Upper lobe of left lung (tissue), 6 donors: Measurements from ENCODE around the gene ITSN2. TPM values are rescaled to one million over a fixed set of nuclear protein-coding genes. Genes with fewer than 3 reads are reported as not detected.

Source experiments
- ATAC-seq, 2 donors: fragments of 200-7000 bp; cut with Tn5 transposase; one replicate each; pipeline ENCODE4 v1.9.1; 2022; ENCODE audit warnings: mild to moderate bottlenecking in 2 of 2, moderate library complexity in 2 of 2; ENCODE audit not compliant: low FRiP score in 2 of 2
- DNase-seq, 2 donors: peaks; one replicate each; pipeline ENCODE4 v3.0.0-alpha.2; 2019 to 2020
- H3K27ac ChIP-seq, 4 donors: fragments of 200-600 bp; sonication (generic); one replicate each; pipeline ENCODE4 v1.5.1; 2016 to 2019
- H3K27me3 ChIP-seq, 4 donors: fragments of 200-600 bp; sonication (generic); one replicate each; pipeline ENCODE4 v1.5.1; 2017 to 2019
- H3K36me3 ChIP-seq, 4 donors: fragments of 200-600 bp; sonication (generic); one replicate each; pipeline ENCODE4 v1.5.1; 2016 to 2019
- H3K4me1 ChIP-seq, 4 donors: fragments of 200-600 bp; sonication (generic); one replicate each; pipeline ENCODE4 v1.5.1; 2018 to 2019
- H3K4me3 ChIP-seq, 4 donors: fragments of 200-600 bp; sonication (generic); one replicate each; pipeline ENCODE4 v1.5.1; 2017 to 2019; ENCODE audit warnings: mild to moderate bottlenecking in 2 of 4, moderate library complexity in 1 of 4
- H3K9me3 ChIP-seq, 4 donors: fragments of 200-600 bp; sonication (generic); one replicate each; pipeline ENCODE4 v1.5.1; 2018 to 2019
- CTCF ChIP-seq, 6 experiments: fragments of 450-650 bp in 4 of 6; fragments of 200-600 bp in 2 of 6; sonication (generic) in 2 of 6; IDR thresholded peaks; one replicate each; pipeline ENCODE4 v1.5.1; 2016 to 2019; ENCODE audit warnings: antibody characterized with exemption in 6 of 6
- EP300 ChIP-seq, 4 donors: sonication (generic); formaldehyde crosslinking; IDR thresholded peaks; one replicate each; pipeline ENCODE4 v1.5.1; 2017; ENCODE audit warnings: antibody characterized with exemption in 4 of 4, control low read depth in 2 of 4
- POLR2A ChIP-seq, 4 donors: fragments of 450-650 bp; IDR thresholded peaks; one replicate each; pipeline ENCODE4 v1.5.1; 2016 to 2017; ENCODE audit warnings: antibody characterized with exemption in 4 of 4, mild to moderate bottlenecking in 2 of 4
- POLR2AphosphoS5 ChIP-seq, 2 donors: sonication (generic); formaldehyde crosslinking; IDR thresholded peaks; one replicate each; pipeline ENCODE4 v1.5.1; 2017; ENCODE audit warnings: antibody characterized with exemption in 2 of 2
- WGBS, 2 donors: methylation state at CpG; one replicate each; pipeline ENCODE4 v1.1.5; 2017 to 2018; 5-methylcytosine and 5-hydroxymethylcytosine counted together
- total RNA-seq, 6 donors: library from RNA; depleted of rRNA in 4 of 6; stranded (reverse); fragments of >200 nt in 4 of 6; gene quantifications; one replicate each; pipeline versions ENCODE4 v1.1.0 to v1.2.1, GENCODE V29; 2016 to 2021
- donor health status: DM: no; HTN: no; CAD: no; lungs with moderate emphysema.
- donor health status: DM: no; HTN: yes; CAD: no; lungs with severe emphysema.

ITSN2 gene
- total RNA-seq, 6 donors from 2014 or later = 73.4 to 119 (median 91.3) TPM

GRCh38 chr2:24253303-24253919 is 106.9 kb downstream of the ITSN2 start:
- WGBS, 2 donors = 95 to 98% methylated on average over 6 of the region's 6 CpGs
- H3K36me3 ChIP-seq = peaks cover 0 to 84% (median 34%) of the 10 kb centered on the region in 4 donors

GRCh38 chr2:24247592-24247991 is 112.7 kb downstream of the ITSN2 start:
- ATAC-seq (no peak), DNase-seq (no peak)
- H3K9me3 ChIP-seq = no peaks in the 10 kb centered on the region
- no peaks in the 10 kb centered on the region for H3K27me3 ChIP-seq
- peaks cover 0 to 7% (median 3%) of the 10 kb centered on the region in 4 donors for H3K4me1 ChIP-seq
- TF ChIP-seq EP300 (IDR thresholded peaks at IDR 0.05) (no peak), CTCF (IDR thresholded peaks at IDR 0.05) (no peak), POLR2A (IDR thresholded peaks at IDR 0.05) (no peak), POLR2AphosphoS5 (IDR thresholded peaks at IDR 0.05) (no peak)
- H3K36me3 ChIP-seq = peaks cover 0 to 95% (median 43%) of the 10 kb centered on the region in 4 donors
- H3K4me3 ChIP-seq = no peak overlapping the region
- WGBS, 2 donors = 72 to 78% methylated on average over 3 of the region's 3 CpGs
- peak overlapping the region in 2 of 4 donors; percentile 54 to 59 for H3K27ac ChIP-seq

More at GRCh38 chr2:24253303-24253919, 106.9 kb downstream of the ITSN2 start:
- Histone ChIP-seq H3K27me3 (no peaks in the 10 kb centered on the region), H3K4me3 (no peak overlapping the region), H3K27ac (no peak overlapping the region), H3K4me1 (no peaks in the 10 kb centered on the region), H3K9me3 (no peaks in the 10 kb centered on the region)
- ATAC-seq = no peak
- DNase-seq = no peak
- no peak for TF ChIP-seq CTCF (IDR thresholded peaks at IDR 0.05)
- no peak for TF ChIP-seq EP300 (IDR thresholded peaks at IDR 0.05)
- no peak for TF ChIP-seq POLR2A (IDR thresholded peaks at IDR 0.05)
- no peak for TF ChIP-seq POLR2AphosphoS5 (IDR thresholded peaks at IDR 0.05)

GRCh38 chr2:24247164-24247563 is 113.2 kb downstream of the ITSN2 start:
- peaks cover 0 to 7% (median 3%) of the 10 kb centered on the region in 4 donors for H3K4me1 ChIP-seq
- H3K27ac ChIP-seq = peak overlapping the region in 2 of 4 donors; percentile 54 to 59
- H3K27me3 ChIP-seq = no peaks in the 10 kb centered on the region
- no peak for TF ChIP-seq EP300 (IDR thresholded peaks at IDR 0.05)
- H3K36me3 ChIP-seq = peaks cover 0 to 96% (median 42%) of the 10 kb centered on the region in 4 donors
- H3K4me3 ChIP-seq = no peak overlapping the region
- 80 to 90% methylated on average over 1 of the region's 1 CpG for WGBS, 2 donors
- no peaks in the 10 kb centered on the region for H3K9me3 ChIP-seq
- ATAC-seq (no peak), DNase-seq (no peak)

- H3K9me3 ChIP-seq = no peaks in the 10 kb centered on the region
- H3K27ac ChIP-seq = peak overlapping the region in 3 of 4 donors; percentile 20 to 59 (median 54)
- peak overlapping the region in 3 of 4 donors; percentile 6 to 27 (median 26) for H3K4me3 ChIP-seq
- ATAC-seq = peak in 1 of 2 donors; percentile 66
- 67 to 79% methylated on average over 4 of the region's 4 CpGs for WGBS, 2 donors
- H3K4me1 ChIP-seq = peaks cover 0 to 7% (median 3%) of the 10 kb centered on the region in 4 donors
- H3K27me3 ChIP-seq = no peaks in the 10 kb centered on the region
- DNase-seq = no peak
- no peak for TF ChIP-seq CTCF (IDR thresholded peaks at IDR 0.05)
- peak in 1 of 4 donors; percentile 52 for TF ChIP-seq EP300 (IDR thresholded peaks at IDR 0.05)
- peaks cover 0 to 98% (median 37%) of the 10 kb centered on the region in 4 donors for H3K36me3 ChIP-seq
Observed at GRCh38 chr2:24245986-24246776, 114.2 kb downstream of the ITSN2 start.

- TF ChIP-seq EP300 (IDR thresholded peaks at IDR 0.05) = no peak
- TF ChIP-seq POLR2AphosphoS5 (IDR thresholded peaks at IDR 0.05) = no peak
- TF ChIP-seq CTCF (IDR thresholded peaks at IDR 0.05) = no peak
- no peak for TF ChIP-seq POLR2A (IDR thresholded peaks at IDR 0.05)
- Histone ChIP-seq H3K4me1 (peaks cover 0 to 13% (median 3%) of the 10 kb centered on the region in 4 donors), H3K27ac (no peak overlapping the region), H3K36me3 (peaks cover 0 to 55% (median 14%) of the 10 kb centered on the region in 4 donors), H3K4me3 (no peak overlapping the region), H3K27me3 (no peaks in the 10 kb centered on the region), H3K9me3 (no peaks in the 10 kb centered on the region)
- ATAC-seq (no peak), DNase-seq (no peak)
Observed at GRCh38 chr2:24241528-24241927, 118.8 kb downstream of the ITSN2 start.
